AG04450 (cell line): ENCODE measurements around the gene SLC5A10. TPM values are rescaled to one million over a fixed set of nuclear protein-coding genes. Genes with fewer than 3 reads are reported as not detected.

Experiments used
- CTCF ChIA-PET: fragments of 300-600, 350-600 bp; formaldehyde crosslinking; extraction: SDS; loops from one replicate; lab custom pipeline; 2022; ENCODE audit warnings: antibody characterized with exemption, inconsistent platforms; lab: Charles Lee
- POLR2A ChIA-PET: fragments of 350-600 bp; formaldehyde crosslinking; extraction: SDS; loops from one replicate; lab custom pipeline; 2021; ENCODE audit warnings: antibody characterized with exemption, inconsistent platforms; lab: Yijun Ruan, JAX
- DNase-seq: peaks from one replicate; pipeline ENCODE4 v3.0.0-alpha.2; 2011; ENCODE audit warnings: low read depth, low spot score
- H3K27ac ChIP-seq: one replicate; pipeline ENCODE4 v1.5.1; 2012; ENCODE audit warnings: low read depth, low read length, control low read depth
- H3K27me3 ChIP-seq: one replicate; pipeline ENCODE4 v1.6.0; 2012; ENCODE audit warnings: low read length; ENCODE audit not compliant: control insufficient read depth, insufficient read depth
- H3K4me3 ChIP-seq: 2 replicates; pipeline ENCODE4 v1.5.1; 2011; ENCODE audit warnings: mild to moderate bottlenecking, low read depth, low read length, control low read depth
- H3K9me3 ChIP-seq: 2 replicates; pipeline ENCODE4 v1.5.1; 2012; ENCODE audit warnings: low read length; ENCODE audit not compliant: control insufficient read depth, insufficient read depth
- CTCF ChIP-seq: IDR thresholded peaks from 2 replicates; pipeline ENCODE4 v1.5.1; 2011; ENCODE audit warnings: low read depth, low read length, control low read depth, inconsistent platforms
- polyA plus RNA-seq: library from polyadenylated mRNA; depleted of rRNA; stranded (reverse); fragments of >200 nt; gene quantifications from 2 replicates; pipeline ENCODE4 v1.2.3, GENCODE V29; 2011

The SLC5A10 gene
- polyA plus RNA-seq, 1 experiment, result not detected

GRCh38 chr17:18985475-18985874 is 33.5 kb downstream of the SLC5A10 start:
- Histone ChIP-seq H3K27me3 (no peaks in the 10 kb centered on the region), H3K27ac (no peak overlapping the region), H3K4me3 (no peak overlapping the region), H3K9me3 (no peaks in the 10 kb centered on the region; the same call in 1 of the 2 replicates)
- ChIA-PET POLR2A (interaction anchor here (0.6 to 0.9 kb wide), 2 partner anchors 9 to 28 kb away, joined by 3 read pairs; no protein-coding TSS in a partner anchor), CTCF (no interaction called here)
- no peak for TF ChIP-seq CTCF
- DNase-seq, result no peak

- no peak for DNase-seq
- H3K9me3 ChIP-seq, result no peaks in the 10 kb centered on the region
- ChIA-PET CTCF (no interaction called here), POLR2A (no interaction called here)
- no peaks in the 10 kb centered on the region for H3K27me3 ChIP-seq
- H3K4me3 ChIP-seq, result no peak overlapping the region
- no peak for TF ChIP-seq CTCF
- no peak overlapping the region for H3K27ac ChIP-seq
Measured at GRCh38 chr17:18986541-18987229, 34.7 kb downstream of the SLC5A10 start.

- no peak for DNase-seq
- ChIA-PET POLR2A (no interaction called here), CTCF (interaction anchor here (1.0 kb wide), 1 partner anchor 26 kb away, joined by 3 read pairs; no protein-coding TSS in a partner anchor)
- Histone ChIP-seq H3K27ac (no peak overlapping the region), H3K27me3 (no peaks in the 10 kb centered on the region), H3K4me3 (no peak overlapping the region), H3K9me3 (no peaks in the 10 kb centered on the region)
- no peak for TF ChIP-seq CTCF
Measured at GRCh38 chr17:18987230-18987610, 35.3 kb downstream of the SLC5A10 start.

- ChIA-PET POLR2A (no interaction called here), CTCF (interaction anchor here (1.0 kb wide), 1 partner anchor 27 kb away, joined by 3 read pairs; no protein-coding TSS in a partner anchor)
- Histone ChIP-seq H3K27me3 (no peaks in the 10 kb centered on the region), H3K4me3 (no peak overlapping the region), H3K27ac (no peak overlapping the region), H3K9me3 (no peaks in the 10 kb centered on the region)
- no peak for DNase-seq
- no peak for TF ChIP-seq CTCF
Measured at GRCh38 chr17:18987862-18988545, 36.0 kb downstream of the SLC5A10 start.
